ENCODE data around the gene CYP2C9. TPM values are rescaled to one million over a fixed set of nuclear protein-coding genes. Genes with fewer than 3 reads are reported as not detected.

CYP2C9 gene
- total and polyA plus RNA-seq, 4 donors: 4.3 to 1,789 (median 1,299) TPM

DNA sequence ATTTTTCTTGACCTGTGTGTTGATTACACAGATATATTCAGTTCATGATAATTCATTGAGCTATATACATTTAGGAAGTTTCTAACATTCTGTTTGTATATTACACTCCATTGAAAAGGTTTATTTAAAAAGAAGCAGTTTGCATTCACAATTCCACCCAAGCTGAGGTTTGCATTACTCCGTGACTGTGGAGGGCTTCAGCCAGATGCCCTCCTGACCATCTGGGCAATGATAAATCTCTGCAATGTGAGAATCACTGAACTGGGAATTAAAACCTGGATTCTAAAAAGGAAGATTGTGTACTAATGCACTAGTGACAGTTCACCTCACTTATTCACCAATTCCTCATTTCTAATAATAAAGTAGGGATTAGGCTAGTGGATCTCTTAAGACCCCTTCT lies 36.4 kb upstream of the CYP2C9 start:
- TF ChIP-seq HNF4A (conservative IDR thresholded peaks at IDR 0.05) (no peak), SP1 (IDR thresholded peaks at IDR 0.05) (no peak), HNF4G (IDR thresholded peaks at IDR 0.05) (no peak)
- TF ChIP-seq, protein P1, sequence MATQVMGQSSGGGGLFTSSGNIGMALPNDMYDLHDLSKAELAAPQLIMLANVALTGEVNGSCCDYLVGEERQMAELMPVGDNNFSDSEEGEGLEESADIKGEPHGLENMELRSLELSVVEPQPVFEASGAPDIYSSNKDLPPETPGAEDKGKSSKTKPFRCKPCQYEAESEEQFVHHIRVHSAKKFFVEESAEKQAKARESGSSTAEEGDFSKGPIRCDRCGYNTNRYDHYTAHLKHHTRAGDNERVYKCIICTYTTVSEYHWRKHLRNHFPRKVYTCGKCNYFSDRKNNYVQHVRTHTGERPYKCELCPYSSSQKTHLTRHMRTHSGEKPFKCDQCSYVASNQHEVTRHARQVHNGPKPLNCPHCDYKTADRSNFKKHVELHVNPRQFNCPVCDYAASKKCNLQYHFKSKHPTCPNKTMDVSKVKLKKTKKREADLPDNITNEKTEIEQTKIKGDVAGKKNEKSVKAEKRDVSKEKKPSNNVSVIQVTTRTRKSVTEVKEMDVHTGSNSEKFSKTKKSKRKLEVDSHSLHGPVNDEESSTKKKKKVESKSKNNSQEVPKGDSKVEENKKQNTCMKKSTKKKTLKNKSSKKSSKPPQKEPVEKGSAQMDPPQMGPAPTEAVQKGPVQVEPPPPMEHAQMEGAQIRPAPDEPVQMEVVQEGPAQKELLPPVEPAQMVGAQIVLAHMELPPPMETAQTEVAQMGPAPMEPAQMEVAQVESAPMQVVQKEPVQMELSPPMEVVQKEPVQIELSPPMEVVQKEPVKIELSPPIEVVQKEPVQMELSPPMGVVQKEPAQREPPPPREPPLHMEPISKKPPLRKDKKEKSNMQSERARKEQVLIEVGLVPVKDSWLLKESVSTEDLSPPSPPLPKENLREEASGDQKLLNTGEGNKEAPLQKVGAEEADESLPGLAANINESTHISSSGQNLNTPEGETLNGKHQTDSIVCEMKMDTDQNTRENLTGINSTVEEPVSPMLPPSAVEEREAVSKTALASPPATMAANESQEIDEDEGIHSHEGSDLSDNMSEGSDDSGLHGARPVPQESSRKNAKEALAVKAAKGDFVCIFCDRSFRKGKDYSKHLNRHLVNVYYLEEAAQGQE (IDR thresholded peaks at IDR 0.05): no peak
- TF ChIP-seq, protein P2, sequence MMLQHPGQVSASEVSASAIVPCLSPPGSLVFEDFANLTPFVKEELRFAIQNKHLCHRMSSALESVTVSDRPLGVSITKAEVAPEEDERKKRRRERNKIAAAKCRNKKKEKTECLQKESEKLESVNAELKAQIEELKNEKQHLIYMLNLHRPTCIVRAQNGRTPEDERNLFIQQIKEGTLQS (IDR thresholded peaks at IDR 0.05): no peak
- TF ChIP-seq, protein P3, sequence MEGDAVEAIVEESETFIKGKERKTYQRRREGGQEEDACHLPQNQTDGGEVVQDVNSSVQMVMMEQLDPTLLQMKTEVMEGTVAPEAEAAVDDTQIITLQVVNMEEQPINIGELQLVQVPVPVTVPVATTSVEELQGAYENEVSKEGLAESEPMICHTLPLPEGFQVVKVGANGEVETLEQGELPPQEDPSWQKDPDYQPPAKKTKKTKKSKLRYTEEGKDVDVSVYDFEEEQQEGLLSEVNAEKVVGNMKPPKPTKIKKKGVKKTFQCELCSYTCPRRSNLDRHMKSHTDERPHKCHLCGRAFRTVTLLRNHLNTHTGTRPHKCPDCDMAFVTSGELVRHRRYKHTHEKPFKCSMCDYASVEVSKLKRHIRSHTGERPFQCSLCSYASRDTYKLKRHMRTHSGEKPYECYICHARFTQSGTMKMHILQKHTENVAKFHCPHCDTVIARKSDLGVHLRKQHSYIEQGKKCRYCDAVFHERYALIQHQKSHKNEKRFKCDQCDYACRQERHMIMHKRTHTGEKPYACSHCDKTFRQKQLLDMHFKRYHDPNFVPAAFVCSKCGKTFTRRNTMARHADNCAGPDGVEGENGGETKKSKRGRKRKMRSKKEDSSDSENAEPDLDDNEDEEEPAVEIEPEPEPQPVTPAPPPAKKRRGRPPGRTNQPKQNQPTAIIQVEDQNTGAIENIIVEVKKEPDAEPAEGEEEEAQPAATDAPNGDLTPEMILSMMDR (IDR thresholded peaks at IDR 0.05; ENCODE audit: low read depth, low read length, missing input control): no peak
- TF ChIP-seq, protein P4, sequence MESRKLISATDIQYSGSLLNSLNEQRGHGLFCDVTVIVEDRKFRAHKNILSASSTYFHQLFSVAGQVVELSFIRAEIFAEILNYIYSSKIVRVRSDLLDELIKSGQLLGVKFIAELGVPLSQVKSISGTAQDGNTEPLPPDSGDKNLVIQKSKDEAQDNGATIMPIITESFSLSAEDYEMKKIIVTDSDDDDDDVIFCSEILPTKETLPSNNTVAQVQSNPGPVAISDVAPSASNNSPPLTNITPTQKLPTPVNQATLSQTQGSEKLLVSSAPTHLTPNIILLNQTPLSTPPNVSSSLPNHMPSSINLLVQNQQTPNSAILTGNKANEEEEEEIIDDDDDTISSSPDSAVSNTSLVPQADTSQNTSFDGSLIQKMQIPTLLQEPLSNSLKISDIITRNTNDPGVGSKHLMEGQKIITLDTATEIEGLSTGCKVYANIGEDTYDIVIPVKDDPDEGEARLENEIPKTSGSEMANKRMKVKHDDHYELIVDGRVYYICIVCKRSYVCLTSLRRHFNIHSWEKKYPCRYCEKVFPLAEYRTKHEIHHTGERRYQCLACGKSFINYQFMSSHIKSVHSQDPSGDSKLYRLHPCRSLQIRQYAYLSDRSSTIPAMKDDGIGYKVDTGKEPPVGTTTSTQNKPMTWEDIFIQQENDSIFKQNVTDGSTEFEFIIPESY (IDR thresholded peaks at IDR 0.05): no peak
- no peak for DNase-seq (ENCODE audit: low spot score)
- H3K27ac ChIP-seq (ENCODE audit: low read depth in 1 of 2, low read length in 2 of 2): peak overlapping the region; percentile 91 to 97
- H3K27me3 ChIP-seq (ENCODE audit: control insufficient read depth in 4 of 4, insufficient read depth in 4 of 4, low read length in 3 of 4): no peaks in the 10 kb centered on the region
- H3K4me3 ChIP-seq (ENCODE audit: low read depth in 1 of 3, low read length in 3 of 3): peak overlapping the region in 2 of 3 donors; percentile 18 to 43
- no peaks in the 10 kb centered on the region for H3K36me3 ChIP-seq (ENCODE audit: control insufficient read depth in 4 of 4, insufficient read depth in 3 of 4, low read depth in 1 of 4, low read length in 3 of 4)
- H3K4me1 ChIP-seq (ENCODE audit: control insufficient read depth in 4 of 4, insufficient read depth in 4 of 4, low read length in 3 of 4): peaks cover 0 to 37% (median 12%) of the 10 kb centered on the region in 4 donors
- WGBS: 34% methylated on average over 1 of the region's 1 CpG
- H3K9ac ChIP-seq (ENCODE audit: low read depth in 1 of 2, low read length in 2 of 2): peak overlapping the region; percentile 38 to 91
- peaks cover 0 to 1% (median 0%) of the 10 kb centered on the region in 4 donors for H3K9me3 ChIP-seq (ENCODE audit: control insufficient read depth in 4 of 4, low read length in 3 of 4)

DNA sequence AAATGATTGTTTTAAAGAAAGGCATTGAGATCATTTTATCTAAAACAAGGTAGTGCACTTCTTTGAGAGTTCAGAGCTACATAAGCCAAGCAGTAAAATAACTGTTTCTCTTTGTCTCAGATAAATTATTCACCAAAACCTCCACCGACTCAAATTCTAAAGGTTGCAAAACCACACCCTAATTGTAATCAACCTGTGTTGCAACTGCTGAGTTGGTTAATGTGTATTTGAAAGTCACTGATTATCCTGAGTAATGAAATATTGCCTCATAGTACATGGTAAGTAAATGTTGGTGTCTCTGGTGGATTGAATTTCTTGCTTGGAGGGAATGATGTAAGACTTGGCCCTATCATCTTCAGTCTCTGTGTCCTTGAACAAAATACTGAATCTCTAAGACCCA lies 35.9 kb upstream of the CYP2C9 start:
- Histone ChIP-seq H3K27ac (ENCODE audit: low read depth in 1 of 2, low read length in 2 of 2) (peak overlapping the region; percentile 91 to 97), H3K4me3 (ENCODE audit: low read depth in 1 of 3, low read length in 3 of 3) (peak overlapping the region in 1 of 3 donors; percentile 43)
- no peak for DNase-seq (ENCODE audit: low spot score)
- TF ChIP-seq RAD21 (IDR thresholded peaks at IDR 0.05) (peak; percentile 55 to 67), NR2F2 (IDR thresholded peaks at IDR 0.05) (peak; percentile 22), RXRA (IDR thresholded peaks at IDR 0.05) (peak; percentile 90 to 92), SP1 (IDR thresholded peaks at IDR 0.05) (peak; percentile 87), EGR1 (IDR thresholded peaks at IDR 0.05; ENCODE audit: low read depth in 2 of 2) (no peak), HNF4A (conservative IDR thresholded peaks at IDR 0.05) (peak; percentile 84 to 91), GABPA (IDR thresholded peaks at IDR 0.05 in 1 of 2, conservative IDR thresholded peaks at IDR 0.05 in 1 of 2) (peak in 1 of 2 donors; percentile 32), HNF4G (IDR thresholded peaks at IDR 0.05) (peak; percentile 55), JUND (IDR thresholded peaks at IDR 0.05) (peak; percentile 92 to 97), TAF1 (conservative IDR thresholded peaks at IDR 0.05) (peak; percentile 8), YY1 (IDR thresholded peaks at IDR 0.05) (peak; percentile 74), FOXA2 (IDR thresholded peaks at IDR 0.05) (peak; percentile 94)
- TF ChIP-seq, protein P4 (IDR thresholded peaks at IDR 0.05): peak; percentile 89
- TF ChIP-seq, protein P5, sequence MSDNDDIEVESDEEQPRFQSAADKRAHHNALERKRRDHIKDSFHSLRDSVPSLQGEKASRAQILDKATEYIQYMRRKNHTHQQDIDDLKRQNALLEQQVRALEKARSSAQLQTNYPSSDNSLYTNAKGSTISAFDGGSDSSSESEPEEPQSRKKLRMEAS (IDR thresholded peaks at IDR 0.05): peak; percentile 73
- TF ChIP-seq, protein P1 (IDR thresholded peaks at IDR 0.05): peak; percentile 85

More for the DNA sequence above, 35.9 kb upstream of the CYP2C9 start:
- peaks cover 0 to 37% (median 12%) of the 10 kb centered on the region in 4 donors for H3K4me1 ChIP-seq (ENCODE audit: control insufficient read depth in 4 of 4, insufficient read depth in 4 of 4, low read length in 3 of 4)
- H3K9me3 ChIP-seq (ENCODE audit: control insufficient read depth in 4 of 4, low read length in 3 of 4): peaks cover 0 to 3% (median 1%) of the 10 kb centered on the region in 4 donors
- H3K36me3 ChIP-seq (ENCODE audit: control insufficient read depth in 4 of 4, insufficient read depth in 3 of 4, low read depth in 1 of 4, low read length in 3 of 4): no peaks in the 10 kb centered on the region
- H3K9ac ChIP-seq (ENCODE audit: low read depth in 1 of 2, low read length in 2 of 2): peak overlapping the region in 1 of 2 donors; percentile 91
- H3K27me3 ChIP-seq (ENCODE audit: control insufficient read depth in 4 of 4, insufficient read depth in 4 of 4, low read length in 3 of 4): no peaks in the 10 kb centered on the region
- WGBS: 0% methylated on average over 1 of the region's 1 CpG
